Brain microvascular endothelial cell (primary cell): Measurements from ENCODE around the gene GABRP.

ENCODE experiments used
- DNase-seq: peaks from one replicate; pipeline ENCODE4 v3.0.0-alpha.2; 2020
- H3K27ac ChIP-seq: fragments of 250-450 bp; sonication (Bioruptor Pico); 2 replicates; pipeline ENCODE4 v1.5.1; 2020; ENCODE audit warnings: mild to moderate bottlenecking, moderate library complexity
- H3K27me3 ChIP-seq: fragments of 250-450 bp; sonication (Bioruptor Pico); replicated peaks from 2 replicates; pipeline ENCODE4 v1.5.1; 2020; ENCODE audit warnings: mild to moderate bottlenecking
- H3K36me3 ChIP-seq: fragments of 250-450 bp; sonication (Bioruptor Pico); replicated peaks from 2 replicates; pipeline ENCODE4 v1.5.1; 2020; ENCODE audit warnings: mild to moderate bottlenecking
- H3K4me3 ChIP-seq: 2 replicates; pipeline ENCODE4 v1.5.1; 2011; ENCODE audit warnings: low read depth, mild to moderate bottlenecking, control low read depth, low read length, moderate library complexity
- in situ Hi-C: cut with HindIII; loops from 2 replicates; pipeline ENCODE4 v1.10.0; 2017; ENCODE audit warnings: low sequenced_read_pairs, low pct_ligation_motif_present
- TF ChIP-seq, protein P1 (sequence below): IDR thresholded peaks from 2 replicates; pipeline ENCODE4 v1.5.1; 2011; ENCODE audit warnings: low read depth, mild to moderate bottlenecking, moderate library complexity, low read length, control low read depth, inconsistent platforms; ENCODE audit errors: missing control alignments

Gene GABRP

DNA sequence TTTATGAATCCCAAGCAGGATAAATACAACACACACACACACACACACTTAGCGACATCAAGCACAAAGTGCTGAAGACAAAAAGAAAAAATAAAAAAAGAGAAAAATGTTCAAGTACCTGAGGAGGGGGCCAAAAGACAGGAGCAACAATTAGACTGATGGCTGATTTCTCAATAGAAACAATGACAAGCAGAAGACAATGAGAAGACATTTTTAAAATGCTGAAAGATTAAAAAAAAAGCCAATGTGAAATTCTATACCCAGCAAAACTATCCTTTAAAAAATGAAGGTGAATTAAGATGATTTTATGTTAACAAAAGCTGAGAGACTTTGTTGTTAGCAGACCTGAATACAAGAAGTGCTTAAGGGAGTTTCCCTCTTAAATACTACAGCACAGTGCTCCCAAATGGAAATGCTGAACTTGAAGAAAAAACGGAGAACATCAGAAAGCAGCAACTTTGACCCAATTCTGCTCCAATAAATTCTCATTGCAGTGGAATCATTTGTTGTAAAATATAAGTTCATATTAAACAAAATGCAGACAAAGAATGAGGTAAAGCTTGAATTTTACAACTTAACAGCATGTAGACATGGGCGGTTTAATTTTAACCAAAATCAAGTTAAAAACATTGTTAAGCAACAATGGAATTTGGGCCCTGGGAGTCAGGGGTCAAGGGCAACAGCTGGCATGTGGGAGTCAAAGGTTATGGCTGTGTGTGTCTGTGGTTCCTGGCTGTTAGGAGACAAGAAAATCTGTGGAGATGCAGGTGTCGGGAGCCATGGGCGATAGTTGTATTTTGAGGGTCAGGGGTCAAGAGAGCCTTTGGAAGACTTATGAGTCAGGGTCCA is 77.5 kb downstream of the GABRP start:
- Histone ChIP-seq H3K27me3 (no peaks in the 10 kb centered on the region), H3K36me3 (no peaks in the 10 kb centered on the region), H3K4me3 (peak overlapping the region; percentile 24), H3K27ac (no peak overlapping the region)
- DNase-seq = no peak
- in situ Hi-C loops = no loop called here
- TF ChIP-seq, protein P1, sequence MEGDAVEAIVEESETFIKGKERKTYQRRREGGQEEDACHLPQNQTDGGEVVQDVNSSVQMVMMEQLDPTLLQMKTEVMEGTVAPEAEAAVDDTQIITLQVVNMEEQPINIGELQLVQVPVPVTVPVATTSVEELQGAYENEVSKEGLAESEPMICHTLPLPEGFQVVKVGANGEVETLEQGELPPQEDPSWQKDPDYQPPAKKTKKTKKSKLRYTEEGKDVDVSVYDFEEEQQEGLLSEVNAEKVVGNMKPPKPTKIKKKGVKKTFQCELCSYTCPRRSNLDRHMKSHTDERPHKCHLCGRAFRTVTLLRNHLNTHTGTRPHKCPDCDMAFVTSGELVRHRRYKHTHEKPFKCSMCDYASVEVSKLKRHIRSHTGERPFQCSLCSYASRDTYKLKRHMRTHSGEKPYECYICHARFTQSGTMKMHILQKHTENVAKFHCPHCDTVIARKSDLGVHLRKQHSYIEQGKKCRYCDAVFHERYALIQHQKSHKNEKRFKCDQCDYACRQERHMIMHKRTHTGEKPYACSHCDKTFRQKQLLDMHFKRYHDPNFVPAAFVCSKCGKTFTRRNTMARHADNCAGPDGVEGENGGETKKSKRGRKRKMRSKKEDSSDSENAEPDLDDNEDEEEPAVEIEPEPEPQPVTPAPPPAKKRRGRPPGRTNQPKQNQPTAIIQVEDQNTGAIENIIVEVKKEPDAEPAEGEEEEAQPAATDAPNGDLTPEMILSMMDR = no peak

DNA sequence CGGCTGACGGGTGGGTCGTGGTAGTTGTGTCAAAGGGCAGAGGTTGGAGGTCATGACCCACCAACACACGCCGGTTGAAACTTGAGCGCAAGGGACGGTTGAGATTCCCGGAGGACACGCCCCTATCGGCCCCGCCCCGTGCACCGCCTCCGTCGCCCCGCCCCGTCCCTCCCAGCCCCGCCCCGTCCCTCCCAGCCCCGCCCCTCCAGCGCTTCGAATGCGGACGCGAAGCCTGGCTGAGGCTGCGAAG is 78.1 kb downstream of the GABRP start:
- H3K36me3 ChIP-seq = no peaks in the 10 kb centered on the region
- H3K27me3 ChIP-seq = no peaks in the 10 kb centered on the region
- peak overlapping the region; percentile 67 for H3K4me3 ChIP-seq
- DNase-seq = no peak
- in situ Hi-C loops = no loop called here
- TF ChIP-seq, protein P1 = no peak
- H3K27ac ChIP-seq = no peak overlapping the region

DNA sequence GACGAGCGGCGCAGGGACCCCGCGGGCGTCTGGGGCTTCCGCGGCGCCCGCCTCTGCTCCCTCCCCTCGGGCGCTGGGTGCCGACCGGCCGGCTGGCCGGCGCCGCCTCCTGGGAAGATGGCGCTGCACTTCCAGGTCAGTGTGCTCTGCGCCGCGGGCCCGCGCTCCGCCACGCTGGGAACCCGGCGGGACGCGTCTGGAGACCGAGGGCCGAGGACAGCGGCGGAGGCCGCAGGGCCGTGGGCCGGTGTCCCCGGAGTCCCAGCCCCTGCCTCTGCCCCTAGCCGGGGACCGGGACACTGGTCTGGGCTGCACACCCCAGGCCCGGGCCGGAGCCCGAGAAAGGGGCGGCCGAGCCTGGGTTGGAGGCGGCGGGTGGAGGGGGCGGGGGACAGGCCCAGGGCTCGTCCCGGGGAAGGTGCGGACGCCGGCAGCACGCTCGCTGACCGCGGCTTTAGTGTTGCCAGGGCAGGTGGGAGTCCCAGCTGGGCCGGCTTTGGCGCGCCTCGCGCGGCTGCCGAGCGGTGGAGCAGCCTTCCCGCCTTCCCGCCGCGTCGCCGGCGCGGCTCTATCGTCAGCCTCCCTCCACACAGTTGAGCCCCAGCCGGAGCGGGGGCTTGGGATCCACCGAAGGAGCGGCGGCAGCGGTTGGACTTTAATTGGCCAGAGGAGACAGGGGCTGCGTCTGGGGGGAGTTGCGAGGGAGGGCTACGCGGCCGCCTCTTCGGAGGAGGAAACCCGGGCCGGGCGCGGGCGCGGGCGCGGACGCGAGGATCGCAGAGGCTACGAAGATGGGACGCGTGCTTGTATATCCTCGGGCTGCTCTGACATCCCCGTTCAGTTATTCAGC is 78.6 kb downstream of the GABRP start, which contains the start of gene RANBP17:
TSS of gene RANBP17 (plus strand) at position 102 of the 850 bp plus-strand sequence.
- in situ Hi-C loops = no loop called here
- peak within 1 kb of the TSS; percentile 67 for H3K4me3 ChIP-seq
- TF ChIP-seq, protein P1 = no peak
- DNase-seq = peak; percentile 67
- no peaks in the 10 kb centered on the region for H3K27me3 ChIP-seq
- H3K36me3 ChIP-seq = no peaks in the 10 kb centered on the region
- peak within 1 kb of the TSS; percentile 58 for H3K27ac ChIP-seq

DNA sequence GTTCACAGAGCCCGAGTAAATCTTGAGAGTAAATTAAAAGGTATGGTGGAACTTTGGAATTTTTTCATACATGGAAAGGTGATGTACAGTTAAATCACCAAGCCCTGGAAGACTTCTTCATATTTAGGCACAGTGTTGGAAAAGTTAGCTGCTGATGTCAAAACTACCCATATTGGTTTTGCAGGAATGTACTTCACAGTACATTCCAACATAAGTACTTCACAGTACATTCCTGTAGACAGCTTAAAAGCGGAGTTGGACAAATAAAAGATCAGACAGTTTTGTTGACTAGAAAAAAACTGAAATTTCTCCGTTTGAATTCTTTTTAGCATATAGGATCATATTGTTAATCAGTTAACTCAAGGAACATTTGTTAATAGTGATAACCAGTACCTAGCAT is 80.1 kb downstream of the GABRP start:
- H3K36me3 ChIP-seq = no peaks in the 10 kb centered on the region
- H3K27me3 ChIP-seq = no peaks in the 10 kb centered on the region
- in situ Hi-C loops = no loop called here
- no peak overlapping the region for H3K4me3 ChIP-seq
- H3K27ac ChIP-seq = peak overlapping the region; percentile 58
- DNase-seq = peak; percentile 62
- TF ChIP-seq, protein P1 = no peak
